ENCODE measurements around the gene SPATA20. TPM values are rescaled to one million over a fixed set of nuclear protein-coding genes. Genes with fewer than 3 reads are reported as not detected.

Gene SPATA20
- total RNA-seq, 1 donor from 2014 or later: 58.1 TPM

DNA sequence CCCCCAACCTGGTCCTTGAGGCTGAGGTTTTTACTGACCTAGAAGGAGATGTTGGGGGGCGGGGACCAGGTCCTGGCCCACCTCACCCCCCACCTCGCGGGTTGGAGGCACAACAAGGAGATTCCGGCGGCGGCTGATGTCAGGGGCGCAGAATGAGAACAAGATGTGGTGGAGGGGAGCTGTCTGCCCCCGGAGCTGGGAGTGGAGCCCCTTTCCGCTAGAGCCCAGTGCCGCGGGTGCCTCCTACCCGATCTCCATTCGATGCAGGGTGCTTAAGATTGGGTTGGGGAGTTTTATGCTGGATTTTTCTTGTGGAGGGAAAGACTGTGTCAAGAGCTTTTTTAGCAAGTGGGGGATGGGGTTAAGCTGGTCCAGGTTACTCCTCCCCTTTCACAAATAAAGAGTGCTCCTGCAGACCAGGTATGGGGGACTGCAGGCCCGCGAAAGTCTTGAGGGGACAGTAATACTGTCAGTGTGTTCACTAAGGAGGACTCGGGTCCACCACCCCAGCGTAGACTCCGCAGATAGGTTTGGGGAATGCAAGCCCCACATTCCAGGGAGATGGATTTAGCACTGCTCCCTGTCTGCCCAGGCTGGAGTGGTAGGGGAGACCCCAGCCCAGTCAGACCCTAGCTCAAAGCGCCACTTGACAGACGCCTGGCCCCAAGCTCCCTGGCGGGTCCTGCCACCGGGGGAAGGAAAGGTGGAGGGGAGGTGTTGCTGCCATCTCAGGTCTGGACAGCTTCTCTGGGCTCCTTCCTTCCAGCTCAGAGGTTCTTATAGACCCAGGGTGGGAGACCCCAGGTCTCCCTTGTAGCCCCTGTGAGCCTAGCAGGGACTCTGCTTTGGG lies 15.5 kb downstream of the SPATA20 start:
- Mint-ChIP-seq H3K27ac (ENCODE audit: unreplicated experiment) (no peak overlapping the region), H3K27me3 (ENCODE audit: unreplicated experiment) (peaks cover 64% of the 10 kb centered on the region), H3K4me3 (ENCODE audit: unreplicated experiment) (peak overlapping the region; percentile 12), H3K36me3 (ENCODE audit: unreplicated experiment) (no peaks in the 10 kb centered on the region), H3K9me3 (ENCODE audit: unreplicated experiment) (no peaks in the 10 kb centered on the region), H3K4me1 (ENCODE audit: unreplicated experiment) (peaks cover 31% of the 10 kb centered on the region)
- TF ChIP-seq, protein P1, sequence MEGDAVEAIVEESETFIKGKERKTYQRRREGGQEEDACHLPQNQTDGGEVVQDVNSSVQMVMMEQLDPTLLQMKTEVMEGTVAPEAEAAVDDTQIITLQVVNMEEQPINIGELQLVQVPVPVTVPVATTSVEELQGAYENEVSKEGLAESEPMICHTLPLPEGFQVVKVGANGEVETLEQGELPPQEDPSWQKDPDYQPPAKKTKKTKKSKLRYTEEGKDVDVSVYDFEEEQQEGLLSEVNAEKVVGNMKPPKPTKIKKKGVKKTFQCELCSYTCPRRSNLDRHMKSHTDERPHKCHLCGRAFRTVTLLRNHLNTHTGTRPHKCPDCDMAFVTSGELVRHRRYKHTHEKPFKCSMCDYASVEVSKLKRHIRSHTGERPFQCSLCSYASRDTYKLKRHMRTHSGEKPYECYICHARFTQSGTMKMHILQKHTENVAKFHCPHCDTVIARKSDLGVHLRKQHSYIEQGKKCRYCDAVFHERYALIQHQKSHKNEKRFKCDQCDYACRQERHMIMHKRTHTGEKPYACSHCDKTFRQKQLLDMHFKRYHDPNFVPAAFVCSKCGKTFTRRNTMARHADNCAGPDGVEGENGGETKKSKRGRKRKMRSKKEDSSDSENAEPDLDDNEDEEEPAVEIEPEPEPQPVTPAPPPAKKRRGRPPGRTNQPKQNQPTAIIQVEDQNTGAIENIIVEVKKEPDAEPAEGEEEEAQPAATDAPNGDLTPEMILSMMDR (IDR thresholded peaks at IDR 0.05): no peak
- DNase-seq (ENCODE audit: extremely low spot score, unreplicated experiment): no peak

DNA sequence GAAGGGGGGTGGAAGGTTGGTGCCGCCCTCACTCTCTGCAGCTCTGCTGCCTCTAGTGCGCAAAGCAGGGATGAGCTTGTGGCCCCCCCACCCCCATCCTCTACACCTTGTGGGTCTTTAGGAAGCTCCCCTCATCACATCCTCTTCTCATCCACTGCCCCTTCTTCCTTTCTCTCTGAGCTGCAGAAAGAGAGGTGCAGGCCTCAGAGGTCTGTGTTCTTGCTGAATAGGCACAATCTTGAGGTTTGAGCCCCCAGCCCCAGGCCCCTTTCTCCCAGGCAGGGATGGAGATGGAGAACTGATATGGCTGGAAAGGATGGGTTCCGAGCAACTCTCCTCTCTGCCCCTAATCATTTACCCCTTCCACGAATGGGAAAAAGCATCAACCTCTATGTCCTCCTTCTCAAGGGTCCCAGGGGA lies 16.1 kb downstream of the SPATA20 start:
- Mint-ChIP-seq H3K4me1 (ENCODE audit: unreplicated experiment) (peaks cover 31% of the 10 kb centered on the region), H3K36me3 (ENCODE audit: unreplicated experiment) (no peaks in the 10 kb centered on the region), H3K9me3 (ENCODE audit: unreplicated experiment) (no peaks in the 10 kb centered on the region), H3K4me3 (ENCODE audit: unreplicated experiment) (no peak overlapping the region), H3K27ac (ENCODE audit: unreplicated experiment) (no peak overlapping the region), H3K27me3 (ENCODE audit: unreplicated experiment) (peaks cover 68% of the 10 kb centered on the region)
- no peak for DNase-seq (ENCODE audit: extremely low spot score, unreplicated experiment)
- TF ChIP-seq, protein P1 (IDR thresholded peaks at IDR 0.05): no peak

DNA sequence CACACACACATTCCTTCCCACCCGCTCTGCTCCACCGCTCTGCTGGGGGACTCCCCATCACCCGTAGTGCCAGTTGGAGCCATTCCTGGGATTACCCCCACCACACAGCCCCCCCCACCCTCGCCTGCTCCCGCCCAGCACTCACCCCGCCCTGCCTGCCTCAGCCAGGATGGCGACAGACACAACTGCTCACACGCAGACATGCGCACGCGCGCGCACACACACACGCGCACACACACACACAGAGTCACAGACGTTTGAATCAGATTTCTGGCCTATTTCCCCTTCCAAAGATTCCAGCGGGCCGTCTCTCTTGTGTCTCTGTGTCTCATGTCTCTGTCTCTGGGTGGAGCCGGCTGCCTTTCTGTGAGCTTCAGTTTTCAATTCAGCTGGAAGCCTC lies 17.9 kb downstream of the SPATA20 start:
- no peak overlapping the region for H3K27ac Mint-ChIP-seq (ENCODE audit: unreplicated experiment)
- no peak for DNase-seq (ENCODE audit: extremely low spot score, unreplicated experiment)
- no peaks in the 10 kb centered on the region for H3K9me3 Mint-ChIP-seq (ENCODE audit: unreplicated experiment)
- peaks cover 20% of the 10 kb centered on the region for H3K4me1 Mint-ChIP-seq (ENCODE audit: unreplicated experiment)
- no peaks in the 10 kb centered on the region for H3K36me3 Mint-ChIP-seq (ENCODE audit: unreplicated experiment)
- TF ChIP-seq, protein P1 (IDR thresholded peaks at IDR 0.05): no peak
- peaks cover 56% of the 10 kb centered on the region for H3K27me3 Mint-ChIP-seq (ENCODE audit: unreplicated experiment)
- H3K4me3 Mint-ChIP-seq (ENCODE audit: unreplicated experiment): no peak overlapping the region

DNA sequence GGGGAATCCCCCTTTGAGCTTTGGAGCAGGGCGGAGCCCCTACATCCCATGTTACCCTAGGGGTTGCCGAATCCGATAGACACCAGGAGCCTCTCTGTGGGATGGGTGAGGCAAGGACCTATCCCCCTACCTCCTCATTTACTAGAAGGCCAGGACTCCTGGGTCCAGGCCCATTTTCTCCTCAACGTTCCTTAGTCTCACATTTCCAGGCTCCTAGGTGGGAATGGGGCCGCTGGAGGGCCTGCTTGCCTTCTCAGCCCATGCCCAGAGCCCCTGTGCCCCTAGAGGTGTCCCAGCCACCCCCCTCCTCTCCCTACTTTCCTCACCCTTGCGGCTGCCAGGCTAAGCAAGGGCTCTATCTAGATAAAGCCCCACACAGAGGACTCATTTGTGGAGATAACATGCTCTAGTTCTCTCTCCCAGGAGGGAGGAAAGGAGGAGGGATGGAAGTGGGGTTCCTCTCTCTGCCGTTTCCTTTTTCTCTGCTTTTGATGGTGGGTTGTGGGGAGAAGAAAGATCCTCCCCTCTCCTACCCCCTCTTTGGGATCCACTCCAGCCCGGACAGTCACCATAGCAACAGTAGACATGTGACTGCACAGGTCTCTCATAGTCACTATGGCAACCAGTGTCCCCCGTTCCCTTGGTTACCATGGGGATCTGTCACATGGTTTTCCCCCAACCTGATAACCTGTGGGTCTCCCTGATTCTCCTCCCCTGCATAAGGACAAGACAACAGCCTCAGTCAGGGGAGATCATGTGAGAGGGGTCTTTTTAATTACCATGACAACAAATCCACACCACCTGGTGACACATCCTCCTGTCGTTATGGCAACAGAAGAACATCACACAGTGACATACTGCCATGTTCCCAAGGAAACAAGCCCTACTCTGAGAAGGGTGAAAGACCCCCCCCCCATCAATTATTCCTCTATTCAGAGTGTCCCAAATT lies 18.7 kb downstream of the SPATA20 start:
- DNase-seq (ENCODE audit: extremely low spot score, unreplicated experiment): no peak
- peak overlapping the region; percentile 37 for H3K27ac Mint-ChIP-seq (ENCODE audit: unreplicated experiment)
- no peaks in the 10 kb centered on the region for H3K36me3 Mint-ChIP-seq (ENCODE audit: unreplicated experiment)
- H3K27me3 Mint-ChIP-seq (ENCODE audit: unreplicated experiment): peaks cover 53% of the 10 kb centered on the region
- TF ChIP-seq, protein P1 (IDR thresholded peaks at IDR 0.05): no peak
- peaks cover 15% of the 10 kb centered on the region for H3K4me1 Mint-ChIP-seq (ENCODE audit: unreplicated experiment)
- H3K9me3 Mint-ChIP-seq (ENCODE audit: unreplicated experiment): no peaks in the 10 kb centered on the region
- H3K4me3 Mint-ChIP-seq (ENCODE audit: unreplicated experiment): no peak overlapping the region

DNA sequence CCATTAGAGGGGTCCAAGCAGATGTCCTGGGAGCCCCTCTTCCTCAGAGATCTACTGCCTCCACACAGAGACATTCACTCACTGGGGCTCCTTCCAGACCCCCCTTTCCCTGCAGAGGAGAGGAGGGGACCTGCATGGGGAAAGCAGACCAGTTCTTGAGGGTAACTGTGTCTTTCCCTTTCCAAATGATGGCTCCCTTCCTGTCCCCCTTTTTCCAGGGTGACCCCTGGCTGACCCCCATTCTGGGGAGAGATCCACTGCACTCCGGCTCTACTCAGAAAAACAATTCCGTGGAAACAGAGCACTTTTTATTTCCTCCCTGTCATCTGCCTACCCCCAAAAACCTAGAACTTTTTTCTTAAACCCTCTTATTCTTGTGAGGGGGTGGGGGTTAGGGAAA lies 19.9 kb downstream of the SPATA20 start:
- no peak overlapping the region for H3K27ac Mint-ChIP-seq (ENCODE audit: unreplicated experiment)

More for the DNA sequence above, 19.9 kb downstream of the SPATA20 start:
- no peaks in the 10 kb centered on the region for H3K36me3 Mint-ChIP-seq (ENCODE audit: unreplicated experiment)
- no peak for DNase-seq (ENCODE audit: extremely low spot score, unreplicated experiment)
- H3K9me3 Mint-ChIP-seq (ENCODE audit: unreplicated experiment): no peaks in the 10 kb centered on the region
- H3K27me3 Mint-ChIP-seq (ENCODE audit: unreplicated experiment): peaks cover 56% of the 10 kb centered on the region
- H3K4me3 Mint-ChIP-seq (ENCODE audit: unreplicated experiment): no peak overlapping the region
- peaks cover 15% of the 10 kb centered on the region for H3K4me1 Mint-ChIP-seq (ENCODE audit: unreplicated experiment)
- TF ChIP-seq, protein P1 (IDR thresholded peaks at IDR 0.05): no peak
